ENCODE data around the gene TOX2.

Gene TOX2

DNA sequence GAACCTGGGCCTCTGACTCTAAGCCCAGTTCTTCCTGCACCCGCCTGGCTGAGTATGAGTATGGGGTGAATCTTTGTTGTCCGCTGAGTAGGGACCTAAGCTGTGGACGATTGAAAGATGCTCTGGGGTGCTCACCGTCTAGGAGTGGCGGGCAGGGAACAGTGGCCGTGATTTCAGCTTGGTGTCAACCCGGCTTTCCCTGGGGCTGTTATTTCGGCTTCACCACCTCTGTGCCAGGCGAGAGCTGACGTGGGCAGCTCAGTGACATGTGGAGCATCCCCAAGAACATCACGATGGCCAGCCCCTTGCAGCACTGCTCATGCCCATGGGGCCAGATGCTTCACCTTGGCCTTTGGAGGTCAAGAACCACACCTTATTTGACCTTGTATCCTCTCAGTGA is 102.6 kb downstream of the TOX2 start:
- no peak for DNase-seq (ENCODE audit: low read depth)
- H3K4me3 ChIP-seq (ENCODE audit: low read length): no peak overlapping the region
- TF ChIP-seq, protein P1, sequence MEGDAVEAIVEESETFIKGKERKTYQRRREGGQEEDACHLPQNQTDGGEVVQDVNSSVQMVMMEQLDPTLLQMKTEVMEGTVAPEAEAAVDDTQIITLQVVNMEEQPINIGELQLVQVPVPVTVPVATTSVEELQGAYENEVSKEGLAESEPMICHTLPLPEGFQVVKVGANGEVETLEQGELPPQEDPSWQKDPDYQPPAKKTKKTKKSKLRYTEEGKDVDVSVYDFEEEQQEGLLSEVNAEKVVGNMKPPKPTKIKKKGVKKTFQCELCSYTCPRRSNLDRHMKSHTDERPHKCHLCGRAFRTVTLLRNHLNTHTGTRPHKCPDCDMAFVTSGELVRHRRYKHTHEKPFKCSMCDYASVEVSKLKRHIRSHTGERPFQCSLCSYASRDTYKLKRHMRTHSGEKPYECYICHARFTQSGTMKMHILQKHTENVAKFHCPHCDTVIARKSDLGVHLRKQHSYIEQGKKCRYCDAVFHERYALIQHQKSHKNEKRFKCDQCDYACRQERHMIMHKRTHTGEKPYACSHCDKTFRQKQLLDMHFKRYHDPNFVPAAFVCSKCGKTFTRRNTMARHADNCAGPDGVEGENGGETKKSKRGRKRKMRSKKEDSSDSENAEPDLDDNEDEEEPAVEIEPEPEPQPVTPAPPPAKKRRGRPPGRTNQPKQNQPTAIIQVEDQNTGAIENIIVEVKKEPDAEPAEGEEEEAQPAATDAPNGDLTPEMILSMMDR (conservative IDR thresholded peaks at IDR 0.05; ENCODE audit: low read depth, low read length): no peak

DNA sequence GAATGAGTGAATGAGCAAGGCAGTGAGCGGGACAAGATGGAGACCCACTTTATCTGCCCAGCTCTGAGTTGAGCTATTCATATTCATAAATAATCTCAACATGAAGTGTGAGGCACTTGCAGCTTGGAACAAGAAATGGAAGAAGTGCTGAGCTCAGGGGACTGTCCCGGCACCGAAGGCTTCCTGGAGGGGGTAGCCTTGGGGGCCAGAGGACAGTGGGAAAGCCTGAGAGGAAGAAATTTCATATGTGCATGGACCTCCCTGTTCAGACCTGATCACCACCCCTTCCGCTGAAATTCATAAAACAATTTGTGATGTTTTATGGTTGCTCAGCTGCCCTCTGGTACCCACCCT is 103.2 kb downstream of the TOX2 start:
- TF ChIP-seq, protein P1 (conservative IDR thresholded peaks at IDR 0.05; ENCODE audit: low read depth, low read length): no peak
- no peak for DNase-seq (ENCODE audit: low read depth)
- no peak overlapping the region for H3K4me3 ChIP-seq (ENCODE audit: low read length)

DNA sequence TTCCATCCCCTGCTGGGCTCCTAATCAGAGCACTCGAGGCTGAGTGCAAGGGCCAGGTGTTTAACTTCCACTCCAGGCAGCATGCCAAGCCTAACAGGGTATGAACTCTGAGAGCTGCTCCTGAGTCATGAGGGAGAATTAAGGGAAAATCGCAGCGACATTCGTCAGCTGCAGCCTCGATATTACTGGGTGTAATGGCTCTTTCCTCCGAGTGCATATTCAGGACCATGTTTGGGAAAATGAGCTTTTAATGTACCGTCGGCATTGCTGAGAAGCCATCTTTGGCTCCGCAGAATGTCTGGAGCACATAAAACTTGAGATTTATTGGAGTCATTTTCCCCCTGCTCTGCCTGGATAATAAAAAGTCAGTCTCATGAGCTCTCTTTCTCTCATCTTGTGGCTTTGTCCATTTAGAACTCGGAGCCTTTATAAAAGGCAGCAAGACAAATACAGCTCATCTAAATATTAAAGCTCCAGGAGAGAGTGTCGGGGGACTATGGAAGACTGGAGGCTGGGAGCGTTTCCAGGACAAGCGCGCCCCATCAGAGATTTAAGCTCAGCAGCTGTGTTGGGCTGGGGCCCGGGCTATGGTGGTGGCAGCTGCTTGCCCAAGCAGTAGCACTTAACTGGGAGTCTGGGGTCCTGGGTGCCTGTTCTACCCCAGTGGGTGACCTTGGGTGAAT is 103.7 kb downstream of the TOX2 start:
- peak overlapping the region; percentile 29 for H3K4me3 ChIP-seq (ENCODE audit: low read length)
- TF ChIP-seq, protein P1 (conservative IDR thresholded peaks at IDR 0.05; ENCODE audit: low read depth, low read length): no peak
- DNase-seq (ENCODE audit: low read depth): peak; percentile 90

DNA sequence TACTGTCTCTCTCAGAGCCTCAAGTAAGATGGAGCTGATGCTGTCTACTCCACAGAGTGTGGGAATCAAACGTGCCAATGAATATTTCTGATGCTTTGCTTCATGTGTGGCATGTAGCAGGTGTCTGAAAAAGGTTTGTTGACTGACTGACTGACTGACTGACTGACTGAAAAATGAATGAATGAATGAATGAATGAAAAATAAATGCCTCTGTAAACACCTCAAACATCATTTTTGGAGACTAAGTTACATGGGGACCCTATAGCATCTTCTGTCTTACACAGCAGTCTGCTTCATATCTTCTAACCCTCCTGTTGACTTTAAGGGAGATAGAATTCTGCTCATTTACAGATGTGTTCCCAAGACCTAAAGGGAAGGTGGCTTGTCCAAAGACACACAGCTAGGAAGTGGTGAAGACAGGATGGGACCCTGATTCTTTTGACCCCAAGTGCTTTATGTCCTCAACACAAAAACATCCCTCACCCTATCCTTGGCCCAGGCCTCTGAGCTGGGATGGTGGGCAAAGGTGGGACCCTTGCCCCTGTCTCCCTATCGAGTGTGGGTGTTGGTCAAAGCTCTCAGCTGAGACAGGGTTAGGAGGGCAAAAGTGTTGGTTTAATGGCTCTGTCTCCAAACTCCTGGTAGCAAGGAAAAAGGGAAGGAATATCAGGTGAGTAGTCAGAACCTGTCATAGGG is 104.4 kb downstream of the TOX2 start:
- DNase-seq (ENCODE audit: low read depth): no peak
- TF ChIP-seq, protein P1 (conservative IDR thresholded peaks at IDR 0.05; ENCODE audit: low read depth, low read length): no peak
- no peak overlapping the region for H3K4me3 ChIP-seq (ENCODE audit: low read length)

DNA sequence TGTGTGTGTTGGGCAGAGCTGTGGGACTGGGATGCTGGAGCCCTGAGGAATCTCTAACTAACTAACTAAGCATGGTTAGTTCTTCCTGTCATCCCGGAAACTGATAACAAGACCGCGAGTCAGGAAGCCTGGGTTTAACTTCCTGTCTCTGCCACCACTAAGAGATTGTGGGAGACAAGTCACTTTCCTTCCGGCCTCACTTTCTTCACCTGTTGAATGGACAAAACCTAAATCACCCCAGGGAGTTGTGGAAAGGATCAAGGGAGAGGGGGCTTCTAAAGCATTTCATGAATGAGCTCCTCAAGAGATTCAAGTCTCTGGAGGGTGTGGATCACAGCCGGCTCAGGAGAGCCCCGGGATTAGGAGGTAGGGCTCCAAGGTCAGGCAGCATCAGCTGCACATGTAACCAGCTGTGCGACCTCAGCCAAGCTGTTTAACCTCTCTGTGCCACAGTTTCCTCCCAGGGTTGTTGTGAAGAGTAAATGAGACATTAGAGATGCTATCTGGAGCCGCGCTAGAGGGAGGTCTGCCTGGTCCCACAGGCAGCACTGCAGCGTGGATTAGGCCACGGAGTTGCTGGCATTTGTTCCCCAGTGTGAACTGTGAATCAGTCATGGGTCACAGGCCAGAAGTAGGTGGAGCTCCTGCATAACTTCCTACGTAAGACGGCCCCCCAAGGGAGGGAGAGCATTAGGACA is 105.1 kb downstream of the TOX2 start:
- H3K4me3 ChIP-seq (ENCODE audit: low read length): no peak overlapping the region
- TF ChIP-seq, protein P1 (conservative IDR thresholded peaks at IDR 0.05; ENCODE audit: low read depth, low read length): no peak
- DNase-seq (ENCODE audit: low read depth): peak; percentile 7

DNA sequence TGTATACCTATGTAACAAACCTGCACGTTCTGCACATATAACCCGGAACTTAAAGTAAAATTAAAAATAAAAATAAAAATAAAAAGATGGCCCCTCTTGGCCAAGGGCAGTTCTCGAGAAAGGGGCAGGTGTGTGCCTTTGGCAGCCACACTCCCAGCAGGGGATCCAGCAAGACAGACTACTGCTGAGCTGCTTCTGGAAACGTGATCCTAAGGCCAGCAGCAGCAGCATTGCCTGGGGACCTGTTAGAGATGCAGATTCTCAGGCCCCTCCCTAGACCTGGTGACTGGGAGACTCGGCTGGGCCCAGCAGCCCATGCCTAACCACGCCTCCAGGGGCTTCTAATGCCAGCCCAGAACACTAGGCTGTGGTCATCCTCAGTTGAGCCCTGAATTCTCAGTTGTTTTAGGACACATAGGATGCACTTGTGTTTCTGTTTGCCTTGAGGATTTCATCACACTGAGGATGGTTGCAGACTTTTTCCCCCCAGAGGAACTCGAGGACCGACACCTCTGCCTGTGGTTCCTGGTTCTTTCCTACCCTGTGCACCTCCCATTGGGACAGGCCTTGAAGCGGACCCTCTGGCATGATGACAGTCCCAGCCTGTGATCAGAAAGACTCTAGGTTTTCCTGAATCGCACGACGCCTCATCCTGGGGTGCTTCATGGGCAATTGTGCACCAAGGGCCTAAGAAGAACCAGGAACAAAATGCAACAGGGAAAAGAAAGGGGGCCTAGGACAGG is 105.9 kb downstream of the TOX2 start:
- H3K4me3 ChIP-seq (ENCODE audit: low read length): no peak overlapping the region
- no peak for DNase-seq (ENCODE audit: low read depth)
- TF ChIP-seq, protein P1 (conservative IDR thresholded peaks at IDR 0.05; ENCODE audit: low read depth, low read length): no peak
